Neural cell (in vitro differentiated cells): ENCODE measurements around the gene ICAM2. TPM values are rescaled to one million over a fixed set of nuclear protein-coding genes. Genes with fewer than 3 reads are reported as not detected.

Experiments
- H2AFZ ChIP-seq: fragments of 200-600, 300-800 bp; sonication (generic), shearing (Covaris generic); 2 replicates; pipeline ENCODE4 v1.6.0; 2014; ENCODE audit warnings: low read depth, mild to moderate bottlenecking, antibody characterized with exemption, low read length, moderate library complexity
- H3F3A ChIP-seq: fragments of 200-600 bp; shearing (Covaris generic); 2 replicates; pipeline ENCODE4 v1.6.1; 2016; ENCODE audit warnings: mild to moderate bottlenecking, moderate library complexity, mixed read lengths, antibody characterized with exemption, low read length; ENCODE audit not compliant: insufficient read depth, poor library complexity, severe bottlenecking
- H3K27ac ChIP-seq: fragments of 200-600, 300-800 bp; sonication (generic), shearing (Covaris generic); 2 replicates; pipeline ENCODE4 v1.5.1; 2014; ENCODE audit warnings: mild to moderate bottlenecking, low read length, moderate library complexity
- H3K27me3 ChIP-seq: fragments of 300-800, 200-600 bp; sonication (generic), shearing (Covaris generic); 2 replicates; pipeline ENCODE4 v1.6.0; 2014; ENCODE audit warnings: mild to moderate bottlenecking, low read depth, low read length, moderate library complexity; ENCODE audit not compliant: insufficient read depth
- H3K36me3 ChIP-seq: fragments of 300-800, 200-600 bp; sonication (generic), shearing (Covaris generic); 2 replicates; pipeline ENCODE4 v1.5.1; 2014; ENCODE audit warnings: mild to moderate bottlenecking, antibody characterized with exemption, low read length, moderate library complexity; ENCODE audit not compliant: insufficient read depth
- H3K4me2 ChIP-seq: fragments of 300-800, 200-600 bp; sonication (generic), shearing (Covaris generic); 2 replicates; pipeline ENCODE4 v1.6.0; 2014; ENCODE audit warnings: mild to moderate bottlenecking, low read length
- H3K4me3 ChIP-seq: fragments of 300-800, 200-600 bp; sonication (generic), shearing (Covaris generic); 2 replicates; pipeline ENCODE4 v1.5.1; 2014; ENCODE audit warnings: mild to moderate bottlenecking, low read length, moderate library complexity
- H3K79me2 ChIP-seq: fragments of 200-600 bp; shearing (Covaris generic); replicated peaks from 2 replicates; pipeline ENCODE4 v1.6.0; 2014; ENCODE audit warnings: mild to moderate bottlenecking, low read length, moderate library complexity; ENCODE audit not compliant: insufficient read depth
- H3K9ac ChIP-seq: fragments of 300-800, 200-600 bp; sonication (generic), shearing (Covaris generic); 2 replicates; pipeline ENCODE4 v1.6.1; 2016; ENCODE audit warnings: mild to moderate bottlenecking, low read length, mixed read lengths
- H3K9me2 ChIP-seq: fragments of 200-600 bp; shearing (Covaris generic); 2 replicates; pipeline ENCODE4 v1.6.1; 2016; ENCODE audit warnings: mild to moderate bottlenecking, low read length, mixed read lengths; ENCODE audit not compliant: insufficient read depth
- H3K9me3 ChIP-seq: fragments of 200-600, 300-800 bp; sonication (generic), shearing (Covaris generic); 2 replicates; pipeline ENCODE4 v1.6.1; 2016; ENCODE audit warnings: mild to moderate bottlenecking, mixed run types, low read length, moderate library complexity, mixed read lengths
- H4K20me1 ChIP-seq: fragments of 200-600 bp; shearing (Covaris generic); 2 replicates; pipeline ENCODE4 v1.6.1; 2016; ENCODE audit warnings: mild to moderate bottlenecking, mixed run types; ENCODE audit not compliant: insufficient read depth
- EP300 ChIP-seq: fragments of 450-650 bp; conservative IDR thresholded peaks from 2 replicates; pipeline ENCODE4 v1.6.1; 2014; ENCODE audit warnings: antibody characterized with exemption, mild to moderate bottlenecking, moderate library complexity; ENCODE audit not compliant: poor library complexity, severe bottlenecking
- EZH2 ChIP-seq: fragments of 200-600, 300-800 bp; shearing (Covaris generic), sonication (generic); IDR thresholded peaks from 2 replicates; pipeline ENCODE4 v1.6.1; 2014; ENCODE audit warnings: antibody characterized with exemption, low read length, borderline replicate concordance, mild to moderate bottlenecking; ENCODE audit not compliant: insufficient read depth, poor library complexity, severe bottlenecking
- MXI1 ChIP-seq: fragments of 450-650 bp; conservative IDR thresholded peaks from 2 replicates; pipeline ENCODE4 v1.6.1; 2014; ENCODE audit warnings: antibody characterized with exemption, mild to moderate bottlenecking; ENCODE audit not compliant: poor library complexity, severe bottlenecking
- POLR2AphosphoS5 ChIP-seq: IDR thresholded peaks from 2 replicates; pipeline ENCODE4 v1.6.1; 2012
- RAD21 ChIP-seq: fragments of 450-650 bp; conservative IDR thresholded peaks from 2 replicates; pipeline ENCODE4 v1.6.1; 2014; ENCODE audit warnings: antibody characterized with exemption, mild to moderate bottlenecking, moderate library complexity
- SMC3 ChIP-seq: fragments of 450-650 bp; conservative IDR thresholded peaks from 2 replicates; pipeline ENCODE4 v1.6.1; 2014; ENCODE audit warnings: antibody characterized with exemption, mild to moderate bottlenecking, moderate library complexity; ENCODE audit not compliant: poor library complexity
- TAF1 ChIP-seq: IDR thresholded peaks from 2 replicates; pipeline ENCODE4 v1.6.1; 2012; ENCODE audit warnings: low read depth
- polyA plus RNA-seq: library from polyadenylated mRNA; depleted of rRNA; stranded (reverse); fragments of >200 nt; gene quantifications from 2 replicates; pipeline ENCODE4 v1.2.3, GENCODE V29; 2014
- TF ChIP-seq, protein P1 (sequence below): fragments of 450-650 bp; IDR thresholded peaks from 2 replicates; pipeline ENCODE4 v1.5.1; 2014; ENCODE audit warnings: antibody characterized with exemption, mild to moderate bottlenecking, moderate library complexity; ENCODE audit not compliant: poor library complexity, severe bottlenecking
- TF ChIP-seq, protein P2 (sequence below): IDR thresholded peaks from 2 replicates; pipeline ENCODE4 v1.6.1; 2012; ENCODE audit warnings: borderline replicate concordance

ICAM2 gene
- polyA plus RNA-seq, 1 donor from 2014 or later, result not detected

DNA sequence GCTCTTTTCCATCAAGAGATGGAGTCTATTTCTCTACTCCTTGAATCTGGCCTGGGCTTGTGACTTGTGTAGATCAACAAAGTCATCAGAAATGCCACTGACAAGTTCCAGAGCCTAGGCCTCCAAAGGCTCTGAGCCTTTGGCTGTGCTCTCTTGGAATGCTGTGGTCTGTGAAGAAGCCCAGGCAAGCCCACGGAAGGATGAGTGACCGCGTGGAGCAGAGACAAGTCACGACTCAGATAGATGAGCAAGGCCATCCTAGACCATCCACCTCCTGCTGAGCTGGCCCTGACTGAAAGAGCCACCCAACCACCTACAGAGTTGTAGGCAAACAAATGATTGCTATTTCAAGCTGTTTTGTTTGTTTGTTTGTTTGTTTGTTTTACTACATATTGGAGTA is 11.6 kb upstream of the ICAM2 start:
- no peaks in the 10 kb centered on the region for H3K9me3 ChIP-seq
- TF ChIP-seq SMC3, result no peak
- no peak for TF ChIP-seq MXI1
- no peak for TF ChIP-seq POLR2AphosphoS5
- TF ChIP-seq EP300, result no peak
- no peak for TF ChIP-seq TAF1
- TF ChIP-seq, protein P1, sequence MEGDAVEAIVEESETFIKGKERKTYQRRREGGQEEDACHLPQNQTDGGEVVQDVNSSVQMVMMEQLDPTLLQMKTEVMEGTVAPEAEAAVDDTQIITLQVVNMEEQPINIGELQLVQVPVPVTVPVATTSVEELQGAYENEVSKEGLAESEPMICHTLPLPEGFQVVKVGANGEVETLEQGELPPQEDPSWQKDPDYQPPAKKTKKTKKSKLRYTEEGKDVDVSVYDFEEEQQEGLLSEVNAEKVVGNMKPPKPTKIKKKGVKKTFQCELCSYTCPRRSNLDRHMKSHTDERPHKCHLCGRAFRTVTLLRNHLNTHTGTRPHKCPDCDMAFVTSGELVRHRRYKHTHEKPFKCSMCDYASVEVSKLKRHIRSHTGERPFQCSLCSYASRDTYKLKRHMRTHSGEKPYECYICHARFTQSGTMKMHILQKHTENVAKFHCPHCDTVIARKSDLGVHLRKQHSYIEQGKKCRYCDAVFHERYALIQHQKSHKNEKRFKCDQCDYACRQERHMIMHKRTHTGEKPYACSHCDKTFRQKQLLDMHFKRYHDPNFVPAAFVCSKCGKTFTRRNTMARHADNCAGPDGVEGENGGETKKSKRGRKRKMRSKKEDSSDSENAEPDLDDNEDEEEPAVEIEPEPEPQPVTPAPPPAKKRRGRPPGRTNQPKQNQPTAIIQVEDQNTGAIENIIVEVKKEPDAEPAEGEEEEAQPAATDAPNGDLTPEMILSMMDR, result no peak
- no peak for TF ChIP-seq EZH2
- TF ChIP-seq, protein P2, sequence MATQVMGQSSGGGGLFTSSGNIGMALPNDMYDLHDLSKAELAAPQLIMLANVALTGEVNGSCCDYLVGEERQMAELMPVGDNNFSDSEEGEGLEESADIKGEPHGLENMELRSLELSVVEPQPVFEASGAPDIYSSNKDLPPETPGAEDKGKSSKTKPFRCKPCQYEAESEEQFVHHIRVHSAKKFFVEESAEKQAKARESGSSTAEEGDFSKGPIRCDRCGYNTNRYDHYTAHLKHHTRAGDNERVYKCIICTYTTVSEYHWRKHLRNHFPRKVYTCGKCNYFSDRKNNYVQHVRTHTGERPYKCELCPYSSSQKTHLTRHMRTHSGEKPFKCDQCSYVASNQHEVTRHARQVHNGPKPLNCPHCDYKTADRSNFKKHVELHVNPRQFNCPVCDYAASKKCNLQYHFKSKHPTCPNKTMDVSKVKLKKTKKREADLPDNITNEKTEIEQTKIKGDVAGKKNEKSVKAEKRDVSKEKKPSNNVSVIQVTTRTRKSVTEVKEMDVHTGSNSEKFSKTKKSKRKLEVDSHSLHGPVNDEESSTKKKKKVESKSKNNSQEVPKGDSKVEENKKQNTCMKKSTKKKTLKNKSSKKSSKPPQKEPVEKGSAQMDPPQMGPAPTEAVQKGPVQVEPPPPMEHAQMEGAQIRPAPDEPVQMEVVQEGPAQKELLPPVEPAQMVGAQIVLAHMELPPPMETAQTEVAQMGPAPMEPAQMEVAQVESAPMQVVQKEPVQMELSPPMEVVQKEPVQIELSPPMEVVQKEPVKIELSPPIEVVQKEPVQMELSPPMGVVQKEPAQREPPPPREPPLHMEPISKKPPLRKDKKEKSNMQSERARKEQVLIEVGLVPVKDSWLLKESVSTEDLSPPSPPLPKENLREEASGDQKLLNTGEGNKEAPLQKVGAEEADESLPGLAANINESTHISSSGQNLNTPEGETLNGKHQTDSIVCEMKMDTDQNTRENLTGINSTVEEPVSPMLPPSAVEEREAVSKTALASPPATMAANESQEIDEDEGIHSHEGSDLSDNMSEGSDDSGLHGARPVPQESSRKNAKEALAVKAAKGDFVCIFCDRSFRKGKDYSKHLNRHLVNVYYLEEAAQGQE, result no peak
- no peak for TF ChIP-seq RAD21
- no peaks in the 10 kb centered on the region for H3F3A ChIP-seq
- H3K36me3 ChIP-seq, result no peaks in the 10 kb centered on the region
- no peak overlapping the region for H3K9ac ChIP-seq
- H3K79me2 ChIP-seq, result no peaks in the 10 kb centered on the region
- no peaks in the 10 kb centered on the region for H4K20me1 ChIP-seq
- no peak overlapping the region for H3K4me3 ChIP-seq
- H3K4me2 ChIP-seq, result no peak overlapping the region
- no peak overlapping the region for H2AFZ ChIP-seq
- H3K27me3 ChIP-seq, result no peaks in the 10 kb centered on the region
- H3K27ac ChIP-seq, result no peak overlapping the region
- no peaks in the 10 kb centered on the region for H3K9me2 ChIP-seq

DNA sequence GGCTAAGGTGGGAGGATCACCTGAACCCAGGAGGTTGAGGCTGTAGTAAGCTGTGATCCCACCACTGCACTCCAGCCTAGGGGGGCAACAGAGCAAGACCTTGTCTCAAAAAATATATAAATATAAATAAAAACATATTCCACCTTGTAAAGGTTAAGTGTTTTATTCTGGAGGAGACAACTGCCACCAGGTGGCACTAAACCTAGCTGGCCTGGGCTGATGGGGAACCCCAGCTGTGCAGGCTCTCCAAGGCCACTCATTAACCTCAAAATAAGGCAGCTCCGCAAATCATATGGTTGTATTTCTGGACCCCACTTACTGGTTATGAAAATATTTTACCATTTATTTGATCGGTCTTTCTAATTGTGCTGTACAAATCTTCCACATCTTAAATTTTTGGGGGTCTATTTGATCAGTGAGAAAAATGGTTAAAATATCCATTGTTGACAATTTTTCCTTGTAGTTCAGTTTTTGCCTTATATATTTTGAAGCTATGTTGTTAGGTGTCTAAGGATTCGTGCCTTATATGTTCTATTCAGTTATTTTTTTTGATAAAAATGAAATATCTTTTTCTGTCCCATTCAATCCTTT is 8.5 kb upstream of the ICAM2 start:
- Histone ChIP-seq H3K9me2 (no peaks in the 10 kb centered on the region), H3K9me3 (no peaks in the 10 kb centered on the region), H3K27ac (no peak overlapping the region), H3F3A (no peaks in the 10 kb centered on the region), H3K4me2 (no peak overlapping the region), H3K9ac (no peak overlapping the region), H3K36me3 (no peaks in the 10 kb centered on the region), H3K4me3 (no peak overlapping the region), H3K79me2 (no peaks in the 10 kb centered on the region), H2AFZ (no peak overlapping the region), H3K27me3 (no peaks in the 10 kb centered on the region), H4K20me1 (no peaks in the 10 kb centered on the region)
- TF ChIP-seq RAD21, result peak; percentile 58
- TF ChIP-seq EP300, result no peak
- TF ChIP-seq, protein P1, result peak; percentile 69
- TF ChIP-seq SMC3, result peak; percentile 76
- no peak for TF ChIP-seq EZH2
- no peak for TF ChIP-seq POLR2AphosphoS5
- TF ChIP-seq, protein P2, result no peak
- no peak for TF ChIP-seq MXI1
- no peak for TF ChIP-seq TAF1
